Astrocyte (in vitro differentiated cells and primary cell): Measurements from ENCODE around the gene MYBBP1A. TPM values are rescaled to one million over a fixed set of nuclear protein-coding genes. Genes with fewer than 3 reads are reported as not detected.

Source experiments
- DNase-seq: peaks from one replicate; pipeline ENCODE4 v3.0.0-alpha.2; 2010; ENCODE audit warnings: low read depth
- FAIRE-seq: peaks from 2 replicates; lab custom pipeline; 2011; peaks lifted over from hg19 to GRCh38; lab: Jason Lieb, UNC
- H2AFZ ChIP-seq: 2 replicates; pipeline ENCODE4 v1.6.0; 2012; ENCODE audit warnings: low read depth, low read length, inconsistent platforms
- H3K27ac ChIP-seq: 2 replicates; pipeline ENCODE4 v1.5.1; 2011; ENCODE audit warnings: low read depth, low read length, inconsistent platforms
- H3K27me3 ChIP-seq: 2 replicates; pipeline ENCODE4 v1.6.0; 2011; ENCODE audit warnings: low read length, inconsistent platforms; ENCODE audit not compliant: insufficient read depth
- H3K36me3 ChIP-seq: 2 replicates; pipeline ENCODE4 v1.5.1; 2011; ENCODE audit warnings: low read length, inconsistent platforms; ENCODE audit not compliant: insufficient read depth
- H3K4me1 ChIP-seq: 2 replicates; pipeline ENCODE4 v1.5.1; 2011; ENCODE audit warnings: low read length, inconsistent platforms; ENCODE audit not compliant: insufficient read depth
- H3K4me2 ChIP-seq: 2 replicates; pipeline ENCODE4 v1.6.0; 2012; ENCODE audit warnings: low read length, inconsistent platforms
- H3K4me3 ChIP-seq: 2 replicates; pipeline ENCODE4 v1.5.1; 2011; ENCODE audit warnings: low read depth, mild to moderate bottlenecking, low read length, inconsistent platforms; ENCODE audit not compliant: insufficient read depth
- H3K79me2 ChIP-seq: 2 replicates; pipeline ENCODE4 v1.6.0; 2012; ENCODE audit warnings: mild to moderate bottlenecking, low read length, inconsistent platforms; ENCODE audit not compliant: insufficient read depth
- H3K9ac ChIP-seq: 2 replicates; pipeline ENCODE4 v1.6.0; 2012; ENCODE audit warnings: mild to moderate bottlenecking, low read length, inconsistent platforms
- H3K9me3 ChIP-seq: 2 replicates; pipeline ENCODE4 v1.5.1; 2012; ENCODE audit warnings: low read depth, mild to moderate bottlenecking, low read length, inconsistent platforms; ENCODE audit not compliant: insufficient read depth
- H4K20me1 ChIP-seq: 2 replicates; pipeline ENCODE4 v1.6.0; 2012; ENCODE audit warnings: low read length, inconsistent platforms; ENCODE audit not compliant: insufficient read depth
- H3K27ac Mint-ChIP-seq: one replicate; pipeline ENCODE4 v1.8.0; 2021; ENCODE audit warnings: mild to moderate bottlenecking, mixed read lengths; ENCODE audit not compliant: unreplicated experiment
- H3K27me3 Mint-ChIP-seq: one replicate; pipeline ENCODE4 v1.8.0; 2021; ENCODE audit warnings: low read depth, mixed read lengths; ENCODE audit not compliant: unreplicated experiment
- H3K36me3 Mint-ChIP-seq: one replicate; pipeline ENCODE4 v1.8.0; 2021; ENCODE audit warnings: low read depth, mixed read lengths; ENCODE audit not compliant: unreplicated experiment
- H3K4me1 Mint-ChIP-seq: one replicate; pipeline ENCODE4 v1.8.0; 2021; ENCODE audit warnings: low read depth, mixed read lengths; ENCODE audit not compliant: unreplicated experiment
- H3K4me3 Mint-ChIP-seq: one replicate; pipeline ENCODE4 v1.8.0; 2021; ENCODE audit warnings: mild to moderate bottlenecking, moderate library complexity, mixed read lengths; ENCODE audit not compliant: unreplicated experiment
- H3K9me3 Mint-ChIP-seq: one replicate; pipeline ENCODE4 v1.8.0; 2021; ENCODE audit warnings: mild to moderate bottlenecking, mixed read lengths; ENCODE audit not compliant: unreplicated experiment
- CTCF ChIP-seq: IDR thresholded peaks from 2 replicates; pipeline ENCODE4 v1.5.1; 2011; ENCODE audit warnings: low read depth, mild to moderate bottlenecking, inconsistent platforms, low read length, moderate library complexity; ENCODE audit not compliant: insufficient read depth
- EZH2 ChIP-seq: IDR thresholded peaks from 2 replicates; pipeline ENCODE4 v1.6.1; 2012; ENCODE audit warnings: mild to moderate bottlenecking, low read length, inconsistent platforms; ENCODE audit not compliant: insufficient read depth
- total RNA-seq: library from RNA; stranded (reverse); gene quantifications from 2 replicates; pipeline ENCODE4 v1.2.1, GENCODE V29; 2021

The MYBBP1A gene
- total RNA-seq, 1 donor from 2014 or later = 71.1 TPM

- no peaks in the 10 kb centered on the region for H3K36me3 ChIP-seq
- peaks cover 2% of the 10 kb centered on the region for H3K4me1 Mint-ChIP-seq
These were observed 14.4 kb downstream of the MYBBP1A start for GRCh38 chr17:4540687-4541327.

GRCh38 chr17:4540224-4540651, 14.9 kb downstream of the MYBBP1A start:
- H3K27me3 Mint-ChIP-seq = no peaks in the 10 kb centered on the region
- Histone ChIP-seq H3K27me3 (no peaks in the 10 kb centered on the region), H4K20me1 (peaks cover 18% of the 10 kb centered on the region), H3K36me3 (no peaks in the 10 kb centered on the region), H3K9ac (no peak overlapping the region), H3K79me2 (no peaks in the 10 kb centered on the region), H3K4me3 (no peak overlapping the region), H2AFZ (no peak overlapping the region), H3K4me2 (no peak overlapping the region), H3K9me3 (no peaks in the 10 kb centered on the region), H3K4me1 (peaks cover 3% of the 10 kb centered on the region), H3K27ac (no peak overlapping the region)
- no peak overlapping the region for H3K27ac Mint-ChIP-seq
- no peak overlapping the region for H3K4me3 Mint-ChIP-seq
- no peaks in the 10 kb centered on the region for H3K9me3 Mint-ChIP-seq
- FAIRE-seq (no peak), DNase-seq (no peak)
- H3K4me1 Mint-ChIP-seq = peaks cover 2% of the 10 kb centered on the region
- no peaks in the 10 kb centered on the region for H3K36me3 Mint-ChIP-seq
- TF ChIP-seq EZH2 = no peak
- no peak for TF ChIP-seq CTCF

More at GRCh38 chr17:4540687-4541327, 14.4 kb downstream of the MYBBP1A start:
- Histone ChIP-seq H3K27ac (no peak overlapping the region), H3K27me3 (no peaks in the 10 kb centered on the region), H3K9ac (no peak overlapping the region), H3K4me1 (peaks cover 3% of the 10 kb centered on the region), H3K4me2 (no peak overlapping the region), H3K9me3 (no peaks in the 10 kb centered on the region), H2AFZ (no peak overlapping the region), H3K4me3 (no peak overlapping the region), H4K20me1 (peaks cover 18% of the 10 kb centered on the region), H3K79me2 (no peaks in the 10 kb centered on the region)
- FAIRE-seq (no peak), DNase-seq (no peak)
- no peak for TF ChIP-seq CTCF
- no peak for TF ChIP-seq EZH2
- Mint-ChIP-seq H3K27ac (no peak overlapping the region), H3K9me3 (no peaks in the 10 kb centered on the region), H3K4me3 (no peak overlapping the region), H3K36me3 (no peaks in the 10 kb centered on the region), H3K27me3 (no peaks in the 10 kb centered on the region)

- no peaks in the 10 kb centered on the region for H3K36me3 Mint-ChIP-seq
- H3K9me3 Mint-ChIP-seq = no peaks in the 10 kb centered on the region
- no peak overlapping the region for H3K9ac ChIP-seq
- no peaks in the 10 kb centered on the region for H3K27me3 ChIP-seq
- peaks cover 3% of the 10 kb centered on the region for H3K4me1 ChIP-seq
- peaks cover 18% of the 10 kb centered on the region for H4K20me1 ChIP-seq
- H3K4me3 ChIP-seq = no peak overlapping the region
- FAIRE-seq (no peak), DNase-seq (no peak)
- H3K4me2 ChIP-seq = no peak overlapping the region
- TF ChIP-seq CTCF = no peak
- TF ChIP-seq EZH2 = no peak
- no peak overlapping the region for H3K27ac Mint-ChIP-seq
- no peaks in the 10 kb centered on the region for H3K36me3 ChIP-seq
- H3K27me3 Mint-ChIP-seq = no peaks in the 10 kb centered on the region
- no peaks in the 10 kb centered on the region for H3K79me2 ChIP-seq
- H3K4me1 Mint-ChIP-seq = peaks cover 2% of the 10 kb centered on the region
- H3K27ac ChIP-seq = no peak overlapping the region
- no peaks in the 10 kb centered on the region for H3K9me3 ChIP-seq
- H2AFZ ChIP-seq = no peak overlapping the region
- H3K4me3 Mint-ChIP-seq = no peak overlapping the region
These were observed 15.5 kb downstream of the MYBBP1A start for GRCh38 chr17:4539576-4540223.
